ENCODE data around the gene VPS33A.
"Not testable (repeated sequence)": the region's sequence is repeated elsewhere in the genome, so short reads cannot be mapped to it uniquely, and the experiment has no call there.

The VPS33A gene

GRCh38 chr12:122258462-122258861 lies 7.8 kb downstream of the VPS33A start:
- DNase-seq (ENCODE audit: low read depth in 2 of 2, low spot score in 1 of 2) = not testable (repeated sequence)

GRCh38 chr12:122250536-122250935 lies 15.8 kb downstream of the VPS33A start:
- no peak for DNase-seq (ENCODE audit: low read depth in 2 of 2, low spot score in 1 of 2)

- no peak for DNase-seq (ENCODE audit: low read depth in 2 of 2, low spot score in 1 of 2)
Observed at GRCh38 chr12:122250047-122250446, 16.2 kb downstream of the VPS33A start.

- no peak for DNase-seq (ENCODE audit: low read depth in 2 of 2, low spot score in 1 of 2)
Observed at GRCh38 chr12:122245553-122245952, 20.7 kb downstream of the VPS33A start.

- no peak for DNase-seq (ENCODE audit: low read depth in 2 of 2, low spot score in 1 of 2)
Observed at GRCh38 chr12:122244565-122245371, 21.5 kb downstream of the VPS33A start.

GRCh38 chr12:122243965-122244364 lies 22.3 kb downstream of the VPS33A start:
- no peak for DNase-seq (ENCODE audit: low read depth in 2 of 2, low spot score in 1 of 2)

- DNase-seq (ENCODE audit: low read depth in 2 of 2, low spot score in 1 of 2) = no peak
Observed at GRCh38 chr12:122238861-122239260, 27.4 kb downstream of the VPS33A start.

GRCh38 chr12:122235741-122236140 lies 30.6 kb downstream of the VPS33A start:
- DNase-seq (ENCODE audit: low read depth in 2 of 2, low spot score in 1 of 2) = no peak

- DNase-seq (ENCODE audit: low read depth in 2 of 2, low spot score in 1 of 2) = no peak
Observed at GRCh38 chr12:122232691-122233090, 33.6 kb downstream of the VPS33A start.

- DNase-seq (ENCODE audit: low read depth in 2 of 2, low spot score in 1 of 2) = no peak
Observed at GRCh38 chr12:122230798-122231197, 35.5 kb downstream of the VPS33A start.

- DNase-seq (ENCODE audit: low read depth in 2 of 2, low spot score in 1 of 2) = no peak
Observed at GRCh38 chr12:122228092-122228491, 38.2 kb downstream of the VPS33A start.

- peak; percentile 26 to 33 for DNase-seq (ENCODE audit: low read depth in 2 of 2, low spot score in 1 of 2)
Observed at GRCh38 chr12:122227341-122227740, 39.0 kb downstream of the VPS33A start.

GRCh38 chr12:122226366-122227125 lies 39.7 kb downstream of the VPS33A start:
- DNase-seq (ENCODE audit: low read depth in 2 of 2, low spot score in 1 of 2) = no peak

GRCh38 chr12:122225683-122226365 lies 40.5 kb downstream of the VPS33A start, which contains the start of gene DIABLO:
DIABLO (minus strand) TSS chr12:122226052; CDS start chr12:122226014, 38 bp downstream.
- DNase-seq (ENCODE audit: low read depth in 2 of 2, low spot score in 1 of 2) = peak; percentile 99 to 100

- no peak for DNase-seq (ENCODE audit: low read depth in 2 of 2, low spot score in 1 of 2)
Observed at GRCh38 chr12:122216445-122216844, 49.8 kb downstream of the VPS33A start.

GRCh38 chr12:122215771-122216170 lies 50.5 kb downstream of the VPS33A start:
- DNase-seq (ENCODE audit: low read depth in 2 of 2, low spot score in 1 of 2) = no peak

- no peak for DNase-seq (ENCODE audit: low read depth in 2 of 2, low spot score in 1 of 2)
Observed at GRCh38 chr12:122208073-122208820, 58.0 kb downstream of the VPS33A start.

GRCh38 chr12:122207391-122207790 lies 58.9 kb downstream of the VPS33A start:
- DNase-seq (ENCODE audit: low read depth in 2 of 2, low spot score in 1 of 2) = no peak

GRCh38 chr12:122206976-122207375 lies 59.3 kb downstream of the VPS33A start:
- DNase-seq (ENCODE audit: low read depth in 2 of 2, low spot score in 1 of 2) = no peak

- DNase-seq (ENCODE audit: low read depth in 2 of 2, low spot score in 1 of 2) = no peak
Observed at GRCh38 chr12:122206111-122206881, 60.0 kb downstream of the VPS33A start.
